ENCODE measurements around the gene BTBD9. TPM values are rescaled to one million over a fixed set of nuclear protein-coding genes. Genes with fewer than 3 reads are reported as not detected.

Gene BTBD9
- total RNA-seq, 1 experiment from 2014 or later, result 10.8 TPM

DNA sequence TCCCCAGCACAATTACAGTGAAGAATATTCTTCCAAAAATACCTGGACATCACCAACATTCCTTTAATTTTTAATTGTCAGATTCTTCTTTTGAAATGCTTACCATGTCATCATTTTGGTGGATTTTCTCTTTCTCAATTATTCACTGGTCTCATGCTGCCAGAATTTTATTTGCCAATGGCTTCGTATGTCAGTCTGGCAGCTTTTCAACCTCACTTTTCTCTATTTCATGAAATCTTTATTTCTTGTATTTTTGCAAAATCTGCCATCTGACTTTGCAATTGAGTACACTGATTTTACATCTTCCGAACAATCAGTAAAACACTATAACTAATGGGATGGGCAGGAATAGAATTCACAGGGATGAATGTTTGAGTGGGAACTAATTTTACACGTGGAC lies 84.1 kb downstream of the BTBD9 start:
- ChIA-PET POLR2A (ENCODE audit: unreplicated experiment) (no interaction called here), CTCF (no interaction called here)
- H3K79me2 ChIP-seq (ENCODE audit: low read depth), result no peaks in the 10 kb centered on the region
- H3K4me3 ChIP-seq, result no peak overlapping the region
- H3K27me3 ChIP-seq (ENCODE audit: insufficient read depth, low read depth), result no peaks in the 10 kb centered on the region
- H3F3A ChIP-seq (ENCODE audit: insufficient read depth, low read depth), result no peaks in the 10 kb centered on the region
- no peak for DNase-seq
- no peak overlapping the region for H3K27ac ChIP-seq
- TF ChIP-seq, protein P1, sequence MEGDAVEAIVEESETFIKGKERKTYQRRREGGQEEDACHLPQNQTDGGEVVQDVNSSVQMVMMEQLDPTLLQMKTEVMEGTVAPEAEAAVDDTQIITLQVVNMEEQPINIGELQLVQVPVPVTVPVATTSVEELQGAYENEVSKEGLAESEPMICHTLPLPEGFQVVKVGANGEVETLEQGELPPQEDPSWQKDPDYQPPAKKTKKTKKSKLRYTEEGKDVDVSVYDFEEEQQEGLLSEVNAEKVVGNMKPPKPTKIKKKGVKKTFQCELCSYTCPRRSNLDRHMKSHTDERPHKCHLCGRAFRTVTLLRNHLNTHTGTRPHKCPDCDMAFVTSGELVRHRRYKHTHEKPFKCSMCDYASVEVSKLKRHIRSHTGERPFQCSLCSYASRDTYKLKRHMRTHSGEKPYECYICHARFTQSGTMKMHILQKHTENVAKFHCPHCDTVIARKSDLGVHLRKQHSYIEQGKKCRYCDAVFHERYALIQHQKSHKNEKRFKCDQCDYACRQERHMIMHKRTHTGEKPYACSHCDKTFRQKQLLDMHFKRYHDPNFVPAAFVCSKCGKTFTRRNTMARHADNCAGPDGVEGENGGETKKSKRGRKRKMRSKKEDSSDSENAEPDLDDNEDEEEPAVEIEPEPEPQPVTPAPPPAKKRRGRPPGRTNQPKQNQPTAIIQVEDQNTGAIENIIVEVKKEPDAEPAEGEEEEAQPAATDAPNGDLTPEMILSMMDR (conservative IDR thresholded peaks at IDR 0.05), result no peak
- TF ChIP-seq EZH2 (IDR thresholded peaks at IDR 0.05; ENCODE audit: low read depth), result no peak
- BruUV-seq (replicated peaks), result no TSS peak
- no peaks in the 10 kb centered on the region for H3K4me1 ChIP-seq (replicated peaks; ENCODE audit: insufficient read depth)
- H2AFZ ChIP-seq, result no peak overlapping the region
- intact Hi-C loops (cut with micrococcal nuclease; ENCODE audit: unreplicated experiment), result no loop called here
- no peaks in the 10 kb centered on the region for H3K36me3 ChIP-seq (ENCODE audit: low read depth)
- no peaks in the 10 kb centered on the region for H3K9me3 ChIP-seq (ENCODE audit: insufficient read depth, low read depth)
- H3K9me2 ChIP-seq (ENCODE audit: insufficient read depth), result no peaks in the 10 kb centered on the region
- no peaks in the 10 kb centered on the region for H4K20me1 ChIP-seq (ENCODE audit: insufficient read depth)
- no peak overlapping the region for H3K4me2 ChIP-seq

DNA sequence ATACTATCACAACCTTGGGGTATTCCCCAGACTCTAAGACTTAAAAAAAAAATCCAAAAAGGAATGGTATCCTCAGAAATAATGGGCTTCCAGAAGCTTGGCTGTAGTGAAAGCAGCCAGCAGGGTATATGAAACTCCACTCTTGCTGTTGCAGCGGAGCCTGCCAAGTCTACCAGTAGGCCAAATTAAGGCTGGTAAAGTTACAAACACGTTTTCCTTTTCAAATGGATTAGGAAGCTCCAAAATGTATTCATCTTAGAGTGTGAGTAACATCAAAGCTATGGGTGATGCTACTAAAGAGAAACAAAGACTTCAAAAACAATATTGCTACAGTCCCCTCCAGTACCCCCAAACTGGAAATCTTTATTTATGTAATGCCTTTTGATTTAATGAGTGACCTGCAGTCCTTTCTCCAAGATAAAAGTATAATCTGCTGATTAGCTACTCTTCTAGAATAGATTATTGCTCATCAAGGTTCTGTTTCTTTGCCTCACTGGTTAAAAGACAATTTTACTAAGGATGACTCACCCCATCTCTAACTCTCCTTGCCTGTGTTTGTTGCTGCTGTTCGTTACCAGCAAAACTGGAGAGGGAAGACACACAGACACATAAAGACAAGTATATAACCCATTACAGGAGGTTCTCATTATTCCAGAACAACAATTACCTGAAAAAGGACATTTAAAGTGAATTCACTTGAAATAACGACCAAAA lies 84.9 kb downstream of the BTBD9 start:
- ChIA-PET POLR2A (ENCODE audit: unreplicated experiment) (no interaction called here), CTCF (no interaction called here)
- no peak overlapping the region for H3K4me2 ChIP-seq
- no peak for DNase-seq
- TF ChIP-seq, protein P1 (conservative IDR thresholded peaks at IDR 0.05), result no peak
- no peak for TF ChIP-seq EZH2 (IDR thresholded peaks at IDR 0.05; ENCODE audit: low read depth)
- H2AFZ ChIP-seq, result no peak overlapping the region
- H3K9me2 ChIP-seq (ENCODE audit: insufficient read depth), result no peaks in the 10 kb centered on the region
- no peaks in the 10 kb centered on the region for H3K4me1 ChIP-seq (replicated peaks; ENCODE audit: insufficient read depth)
- intact Hi-C loops (cut with micrococcal nuclease; ENCODE audit: unreplicated experiment), result no loop called here
- H3K79me2 ChIP-seq (ENCODE audit: low read depth), result no peaks in the 10 kb centered on the region
- no peak overlapping the region for H3K27ac ChIP-seq
- BruUV-seq (replicated peaks), result no TSS peak
- H3K36me3 ChIP-seq (ENCODE audit: low read depth), result no peaks in the 10 kb centered on the region
- no peaks in the 10 kb centered on the region for H3K27me3 ChIP-seq (ENCODE audit: insufficient read depth, low read depth)
- H3K9me3 ChIP-seq (ENCODE audit: insufficient read depth, low read depth), result no peaks in the 10 kb centered on the region
- H4K20me1 ChIP-seq (ENCODE audit: insufficient read depth), result no peaks in the 10 kb centered on the region
- H3F3A ChIP-seq (ENCODE audit: insufficient read depth, low read depth), result no peaks in the 10 kb centered on the region
- no peak overlapping the region for H3K4me3 ChIP-seq

DNA sequence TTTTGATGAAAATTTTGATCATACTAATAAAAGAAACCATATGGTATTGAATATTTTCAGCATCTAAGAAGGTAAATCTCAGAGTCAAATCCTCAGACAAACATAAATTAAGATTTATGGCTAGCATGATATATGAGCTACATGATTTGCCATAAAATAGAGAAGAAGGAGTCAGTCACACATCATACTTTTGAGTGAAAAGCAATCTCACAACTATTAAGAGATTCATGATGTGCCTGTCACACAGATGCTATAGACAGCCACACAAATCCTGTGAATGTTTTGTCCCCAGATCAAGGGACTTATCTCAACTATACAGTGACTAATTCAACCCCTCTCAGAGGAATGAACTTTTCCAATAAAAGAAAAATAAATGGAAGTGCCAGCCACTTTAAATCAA lies 85.7 kb downstream of the BTBD9 start:
- Histone ChIP-seq H2AFZ (no peak overlapping the region), H3K9me2 (ENCODE audit: insufficient read depth) (no peaks in the 10 kb centered on the region), H3K36me3 (ENCODE audit: low read depth) (no peaks in the 10 kb centered on the region), H3K27me3 (ENCODE audit: insufficient read depth, low read depth) (no peaks in the 10 kb centered on the region), H3F3A (ENCODE audit: insufficient read depth, low read depth) (no peaks in the 10 kb centered on the region), H3K4me1 (replicated peaks; ENCODE audit: insufficient read depth) (no peaks in the 10 kb centered on the region), H3K79me2 (ENCODE audit: low read depth) (no peaks in the 10 kb centered on the region), H3K4me2 (no peak overlapping the region), H3K4me3 (no peak overlapping the region), H3K9me3 (ENCODE audit: insufficient read depth, low read depth) (no peaks in the 10 kb centered on the region), H3K27ac (no peak overlapping the region), H4K20me1 (ENCODE audit: insufficient read depth) (no peaks in the 10 kb centered on the region)
- BruUV-seq (replicated peaks), result no TSS peak
- no peak for TF ChIP-seq EZH2 (IDR thresholded peaks at IDR 0.05; ENCODE audit: low read depth)
- TF ChIP-seq, protein P1 (conservative IDR thresholded peaks at IDR 0.05), result no peak
- POLR2A ChIA-PET (ENCODE audit: unreplicated experiment), result no interaction called here
- intact Hi-C loops (cut with micrococcal nuclease; ENCODE audit: unreplicated experiment), result no loop called here
- CTCF ChIA-PET, result no interaction called here
- no peak for DNase-seq

Measured in PC-9 (cell line).